Glomerular endothelial cell (primary cell): ENCODE results near the gene FAM234B. TPM values are rescaled to one million over a fixed set of nuclear protein-coding genes. Genes with fewer than 3 reads are reported as not detected.
A peak's percentile ranks its signal among the peaks of the same experiment; 100 is the strongest.
"Not testable (repeated sequence)": the region's sequence is repeated elsewhere in the genome, so short reads cannot be mapped to it uniquely, and the experiment has no call there.

Source experiments
- DNase-seq: peaks from one replicate; pipeline ENCODE4 v3.0.0-alpha.2; 2011; ENCODE audit warnings: low read depth, low spot score; ENCODE audit errors: extremely low read depth
- total RNA-seq: library from RNA; depleted of rRNA; stranded (reverse); fragments of >200 nt; gene quantifications from 2 replicates; pipeline ENCODE4 v1.2.3, GENCODE V29; 2015

FAM234B gene
- total RNA-seq, 1 donor from 2014 or later = 6.8 TPM

DNA sequence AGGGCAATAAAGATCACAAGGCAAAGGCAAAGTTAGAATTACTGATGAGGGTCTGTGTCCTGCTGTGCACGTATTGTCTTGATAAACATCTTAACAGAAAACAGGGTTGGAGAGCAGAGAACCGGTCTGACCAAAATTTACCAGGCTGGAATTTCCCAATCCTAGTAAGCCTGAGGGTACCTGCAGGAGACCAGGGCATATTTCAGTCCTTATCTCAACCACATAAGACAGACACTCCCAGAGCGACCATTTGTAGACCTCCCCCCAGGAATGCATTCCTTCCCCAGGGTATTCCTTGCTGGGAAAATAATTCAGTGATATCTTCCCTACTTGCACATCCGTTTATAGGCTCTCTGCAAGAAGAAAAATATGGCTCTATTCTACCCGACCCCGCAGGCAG, 9.4 kb downstream of the FAM234B start:
- DNase-seq = not testable (repeated sequence)

- DNase-seq = no peak
These were observed 16.4 kb downstream of the FAM234B start for GRCh38 chr12:13060581-13060980.

GRCh38 chr12:13061377-13061776, 17.2 kb downstream of the FAM234B start:
- DNase-seq = no peak

- DNase-seq = no peak
These were observed 18.5 kb downstream of the FAM234B start for GRCh38 chr12:13062669-13063068.

DNA sequence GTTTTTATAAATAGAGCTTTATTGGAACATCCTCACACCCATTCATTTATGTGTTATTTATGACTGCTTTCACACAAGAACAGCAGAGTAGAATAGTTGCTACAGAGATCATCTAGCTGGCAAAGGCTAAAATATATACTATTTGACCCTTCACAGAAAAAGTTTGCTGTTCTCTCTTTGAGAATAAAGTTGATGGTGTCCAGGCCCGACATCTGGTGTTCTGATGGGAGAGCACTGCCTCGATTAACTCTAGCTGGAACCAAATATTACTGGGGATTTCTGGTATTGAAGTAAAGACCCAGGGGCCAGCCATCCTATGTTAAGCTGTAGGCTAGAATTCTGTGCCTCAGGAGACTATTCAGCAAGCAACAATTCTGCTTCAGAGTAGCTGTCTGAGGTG, 21.8 kb downstream of the FAM234B start:
- no peak for DNase-seq

DNA sequence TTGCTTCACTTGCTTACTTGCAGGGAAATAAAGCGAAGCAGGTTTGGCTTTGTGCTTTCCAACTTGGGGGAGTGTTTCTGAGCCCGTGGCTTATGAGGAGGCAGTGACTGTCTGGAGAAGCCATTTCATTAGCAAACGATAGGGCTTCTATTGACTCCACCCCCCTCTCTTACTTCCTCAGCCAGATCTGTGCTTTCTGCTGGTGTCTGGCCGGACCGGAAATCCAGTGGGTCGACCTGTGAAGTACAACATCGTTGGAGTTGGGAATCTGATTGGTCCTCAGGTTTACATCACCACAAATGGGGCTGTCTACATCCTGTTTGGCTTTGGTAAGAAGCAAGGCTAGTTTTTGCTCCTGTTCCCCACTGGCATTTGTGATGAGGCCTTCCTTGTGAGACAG, 22.3 kb downstream of the FAM234B start:
- no peak for DNase-seq

DNA sequence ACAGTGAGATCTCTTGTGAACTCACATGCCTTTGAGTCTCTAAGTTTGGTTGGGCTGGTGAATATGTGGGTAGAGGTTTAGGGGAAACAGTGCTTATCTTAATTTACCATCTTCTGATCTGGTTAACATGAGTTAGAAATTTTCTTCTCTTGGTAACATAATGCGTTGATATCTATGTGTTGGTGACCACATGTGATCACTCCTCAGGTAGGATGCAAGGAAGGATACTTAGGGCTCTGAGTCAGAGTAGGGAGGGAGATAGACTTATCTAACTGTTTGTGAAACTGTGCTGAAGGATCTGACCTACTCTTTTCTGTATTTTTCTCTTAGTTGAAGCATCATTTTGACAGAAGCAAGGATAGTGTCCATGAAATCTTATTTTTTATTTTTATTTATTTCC, 23.1 kb downstream of the FAM234B start:
- DNase-seq = no peak

DNA sequence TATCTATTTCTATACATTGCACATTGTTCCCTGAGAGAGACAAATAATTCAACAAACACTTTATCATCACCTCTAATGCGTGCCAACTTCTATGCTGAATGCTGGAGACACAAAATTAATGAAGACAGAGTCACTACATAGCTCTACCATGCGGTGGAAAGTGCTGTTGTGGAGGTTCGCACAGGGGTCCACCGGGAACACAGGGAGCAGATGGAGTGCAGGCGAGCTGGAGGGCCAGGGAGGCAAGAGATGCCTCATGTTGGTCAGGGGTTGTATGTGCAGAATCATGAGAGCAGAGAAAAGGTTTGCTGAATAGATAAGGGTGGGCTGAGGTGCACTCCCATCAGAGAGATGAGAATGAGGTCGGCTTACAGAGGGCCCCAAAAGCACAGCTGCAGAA, 25.2 kb downstream of the FAM234B start:
- no peak for DNase-seq

DNA sequence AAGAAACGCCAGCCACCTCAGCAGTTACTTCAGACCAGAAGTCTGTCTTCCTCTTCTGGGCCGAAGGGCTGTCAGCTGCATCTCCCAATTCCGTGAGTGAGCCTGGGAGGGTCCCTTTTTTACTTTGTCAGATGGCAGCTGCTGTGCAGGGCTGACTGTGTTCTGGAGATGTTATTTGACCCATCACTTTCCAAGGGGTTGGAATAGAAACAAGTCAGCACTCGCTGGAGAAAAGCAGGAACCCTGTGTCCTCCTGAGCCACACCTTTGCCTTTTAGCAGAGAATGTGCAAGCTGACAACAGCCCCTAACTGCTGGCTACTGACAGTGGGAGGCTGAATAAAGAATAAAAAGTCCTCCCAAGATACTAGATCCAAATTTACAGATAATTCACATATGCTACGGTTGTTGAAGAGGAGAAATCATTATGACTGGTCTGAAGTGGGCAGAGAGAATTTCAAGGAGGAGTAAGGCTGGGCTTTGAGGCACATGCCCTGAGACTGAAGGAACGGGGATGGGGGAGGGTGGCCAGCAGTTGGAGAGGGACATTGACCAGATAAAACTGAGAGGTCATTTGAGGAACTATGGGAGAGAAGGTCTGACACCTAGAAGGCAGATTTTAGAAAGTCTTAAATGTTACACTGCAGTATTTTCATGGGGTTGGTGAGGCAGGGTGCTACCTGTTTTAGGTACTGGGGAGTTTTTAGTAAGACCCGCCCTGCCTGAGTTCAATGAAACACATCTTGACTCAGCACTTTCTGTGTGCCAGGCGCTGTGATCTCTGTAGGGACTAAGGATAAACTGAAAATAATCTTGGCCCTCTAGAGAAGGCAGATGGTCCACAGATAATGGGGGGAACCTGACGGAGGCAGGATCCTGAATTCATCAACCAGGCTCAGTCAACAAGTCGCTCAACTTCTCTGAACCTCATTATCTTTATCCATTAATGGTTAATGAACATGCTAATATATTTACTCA, 27.4 kb downstream of the FAM234B start:
- no peak for DNase-seq

- no peak for DNase-seq
These were observed 29.0 kb downstream of the FAM234B start for GRCh38 chr12:13073173-13073572.

- no peak for DNase-seq
These were observed 30.4 kb downstream of the FAM234B start for GRCh38 chr12:13074396-13075117.

GRCh38 chr12:13075118-13075480, 30.9 kb downstream of the FAM234B start:
- no peak for DNase-seq

GRCh38 chr12:13075786-13076570, 31.8 kb downstream of the FAM234B start:
- DNase-seq = no peak

- DNase-seq = peak; percentile 87
These were observed 35.3 kb downstream of the FAM234B start for GRCh38 chr12:13079440-13079906.

GRCh38 chr12:13080266-13080665, 36.1 kb downstream of the FAM234B start:
- no peak for DNase-seq

DNA sequence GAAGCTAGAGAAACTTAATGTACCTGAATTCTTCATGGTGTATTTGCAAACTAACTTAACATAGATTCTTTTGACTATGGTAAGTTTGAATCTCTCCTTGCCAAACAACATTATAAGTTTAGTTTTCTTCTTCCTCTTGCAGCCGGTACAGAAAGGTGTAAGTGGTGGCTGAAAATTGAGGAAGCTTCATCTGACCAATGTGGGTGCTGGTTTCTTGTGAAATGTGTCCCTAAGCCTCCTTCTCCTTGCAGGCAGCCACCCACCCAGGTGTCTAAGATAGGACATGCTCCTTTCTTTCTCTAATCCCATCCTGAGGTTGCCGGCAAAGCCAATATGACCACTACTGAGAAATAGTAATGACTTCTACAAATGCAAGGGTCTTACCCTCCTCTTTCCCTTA, 38.7 kb downstream of the FAM234B start:
- no peak for DNase-seq

DNA sequence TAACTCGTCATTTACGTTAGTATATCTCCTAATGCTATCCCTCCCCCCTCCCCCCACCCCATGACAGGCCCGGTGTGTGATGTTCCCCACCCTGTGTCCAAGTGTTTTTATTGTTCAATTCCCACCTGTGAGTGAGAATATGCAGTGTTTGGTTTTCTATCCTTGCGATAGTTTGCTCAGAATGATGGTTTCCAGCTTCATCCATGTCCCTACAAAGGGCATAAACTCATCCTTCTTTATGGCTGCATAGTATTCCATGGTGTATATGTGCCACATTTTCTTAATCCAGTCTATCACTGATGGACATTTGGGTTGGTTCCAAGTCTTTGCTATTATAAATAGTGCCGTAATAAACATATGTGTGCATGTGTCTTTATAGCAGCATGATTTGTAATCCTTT, 39.5 kb downstream of the FAM234B start:
- DNase-seq = not testable (repeated sequence)

DNA sequence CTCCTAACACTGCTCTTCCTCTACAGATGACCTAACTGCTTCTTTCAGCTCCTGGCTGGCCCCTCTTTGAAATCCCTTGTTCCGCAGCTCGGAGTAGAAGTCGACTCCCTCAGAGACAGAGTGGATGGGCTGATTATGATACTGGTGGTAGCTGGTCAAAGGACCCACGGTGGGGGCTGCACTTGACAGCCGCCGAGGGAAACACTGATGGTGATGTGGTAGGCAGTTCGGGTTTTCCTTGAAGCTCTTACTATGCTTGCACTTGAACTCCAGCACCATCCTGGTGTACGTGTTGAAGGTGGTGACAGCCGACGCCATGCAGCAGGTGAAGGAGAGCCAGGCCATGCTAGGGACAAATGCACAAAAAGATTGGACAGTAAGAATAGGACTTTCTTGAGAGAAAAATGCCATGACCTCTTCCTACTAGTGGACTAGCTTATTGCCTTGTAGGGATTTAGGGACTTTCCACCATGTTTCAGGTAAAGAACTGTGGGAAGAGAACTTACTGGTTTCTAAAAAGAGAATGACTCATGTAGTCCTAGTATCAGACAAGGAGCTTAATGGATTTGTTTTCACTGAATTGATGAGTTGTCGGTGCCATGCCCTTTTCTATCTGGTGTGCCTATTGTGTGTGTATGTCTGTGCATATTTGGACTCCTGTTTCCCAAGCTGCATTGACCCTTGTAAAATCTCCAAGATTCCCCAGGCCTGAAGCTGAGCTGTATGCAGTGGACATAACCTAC, 40.9 kb downstream of the FAM234B start:
- DNase-seq = no peak

DNA sequence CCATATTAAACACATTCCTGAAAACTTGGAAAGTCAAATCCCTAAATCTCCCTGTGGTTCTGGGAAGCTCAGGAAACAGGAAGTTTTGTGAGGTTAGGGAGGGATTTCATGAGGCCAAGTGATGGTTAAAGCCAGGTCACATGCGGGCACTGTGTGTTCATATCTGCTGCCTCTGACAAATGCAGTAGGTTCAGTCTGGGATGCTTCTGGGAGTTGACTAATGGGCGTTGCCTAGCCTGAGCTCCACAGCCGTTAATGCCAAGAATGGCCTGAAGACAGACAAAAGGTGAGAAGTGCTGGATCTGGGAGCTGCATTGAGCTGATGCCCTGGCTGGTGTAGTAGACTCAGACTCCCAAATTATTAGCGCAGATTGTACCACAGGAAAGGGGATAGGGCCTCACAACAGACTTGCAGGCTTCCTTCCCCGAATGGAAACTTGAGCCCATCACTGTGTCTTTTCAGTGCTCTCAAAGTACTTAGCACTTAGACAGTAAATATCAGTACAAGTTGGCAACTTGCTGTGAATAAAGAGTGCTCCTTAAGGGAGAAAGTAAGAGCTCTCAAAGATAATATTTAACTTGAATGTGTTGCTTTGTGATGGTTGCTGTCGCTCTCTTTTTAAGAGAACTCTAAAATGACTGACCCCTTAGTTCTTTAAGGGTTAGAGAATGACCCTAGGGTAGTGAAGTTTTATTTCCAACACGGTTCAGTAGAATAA, 41.9 kb downstream of the FAM234B start:
- no peak for DNase-seq

GRCh38 chr12:13087766-13088165, 43.6 kb downstream of the FAM234B start:
- no peak for DNase-seq
